ENCODE results near the gene PEX13.

PEX13 gene

GRCh38 chr2:61057562-61057961 is 40.0 kb downstream of the PEX13 start:
- H3K4me3 ChIP-seq (ENCODE audit: low read depth in 1 of 2, low read length in 2 of 2) = no peak overlapping the region
- H3K27ac ChIP-seq (ENCODE audit: low read depth, low read length) = no peak overlapping the region
- no peak overlapping the region for H3K9ac ChIP-seq (ENCODE audit: low read depth in 1 of 2, low read length in 2 of 2)
- H3K27me3 ChIP-seq (ENCODE audit: control insufficient read depth in 1 of 2, insufficient read depth in 2 of 2, low read length in 2 of 2) = no peaks in the 10 kb centered on the region
- H3K36me3 ChIP-seq (ENCODE audit: control insufficient read depth in 1 of 2, insufficient read depth in 2 of 2, low read length in 2 of 2) = peaks cover 6% of the 10 kb centered on the region in 2 donors
- no peaks in the 10 kb centered on the region for H3K4me1 ChIP-seq (ENCODE audit: control insufficient read depth in 1 of 2, insufficient read depth in 2 of 2, low read length in 2 of 2)
- no peaks in the 10 kb centered on the region for H3K9me3 ChIP-seq (ENCODE audit: control insufficient read depth in 1 of 2, low read length in 2 of 2)

- Histone ChIP-seq H3K36me3 (ENCODE audit: control insufficient read depth in 1 of 2, insufficient read depth in 2 of 2, low read length in 2 of 2) (peaks cover 3 to 5% of the 10 kb centered on the region in 2 donors), H3K27me3 (ENCODE audit: control insufficient read depth in 1 of 2, insufficient read depth in 2 of 2, low read length in 2 of 2) (no peaks in the 10 kb centered on the region), H3K27ac (ENCODE audit: low read depth, low read length) (no peak overlapping the region), H3K4me3 (ENCODE audit: low read depth in 1 of 2, low read length in 2 of 2) (no peak overlapping the region), H3K9ac (ENCODE audit: low read depth in 1 of 2, low read length in 2 of 2) (no peak overlapping the region), H3K9me3 (ENCODE audit: control insufficient read depth in 1 of 2, low read length in 2 of 2) (no peaks in the 10 kb centered on the region), H3K4me1 (ENCODE audit: control insufficient read depth in 1 of 2, insufficient read depth in 2 of 2, low read length in 2 of 2) (no peaks in the 10 kb centered on the region)
Observed at GRCh38 chr2:61059382-61059781, 41.9 kb downstream of the PEX13 start.

- H3K27ac ChIP-seq (ENCODE audit: low read depth, low read length) = peak within 1 kb of the TSS; percentile 71
Observed at GRCh38 chr2:61065714-61066709, 48.5 kb downstream of the PEX13 start, which contains the start of gene SANBR. Gene SANBR, plus strand, starts transcription at chr2:61065871. Its CDS starts 4,480 bp downstream, at chr2:61070351.

GRCh38 chr2:61074100-61074499 is 56.6 kb downstream of the PEX13 start:
- Histone ChIP-seq H3K27ac (ENCODE audit: low read depth, low read length) (no peak overlapping the region), H3K4me3 (ENCODE audit: low read depth in 1 of 2, low read length in 2 of 2) (no peak overlapping the region), H3K4me1 (ENCODE audit: control insufficient read depth in 1 of 2, insufficient read depth in 2 of 2, low read length in 2 of 2) (no peaks in the 10 kb centered on the region), H3K9me3 (ENCODE audit: control insufficient read depth in 1 of 2, low read length in 2 of 2) (no peaks in the 10 kb centered on the region), H3K9ac (ENCODE audit: low read depth in 1 of 2, low read length in 2 of 2) (no peak overlapping the region), H3K36me3 (ENCODE audit: control insufficient read depth in 1 of 2, insufficient read depth in 2 of 2, low read length in 2 of 2) (peaks cover 5 to 26% of the 10 kb centered on the region in 2 donors), H3K27me3 (ENCODE audit: control insufficient read depth in 1 of 2, insufficient read depth in 2 of 2, low read length in 2 of 2) (no peaks in the 10 kb centered on the region)

More at GRCh38 chr2:61065714-61066709, 48.5 kb downstream of the PEX13 start, which contains the start of gene SANBR:
- H3K36me3 ChIP-seq (ENCODE audit: control insufficient read depth in 1 of 2, insufficient read depth in 2 of 2, low read length in 2 of 2) = peaks cover 0 to 3% of the 10 kb centered on the region in 2 donors
- no peaks in the 10 kb centered on the region for H3K27me3 ChIP-seq (ENCODE audit: control insufficient read depth in 1 of 2, insufficient read depth in 2 of 2, low read length in 2 of 2)
- peak within 1 kb of the TSS; percentile 83 to 87 for H3K4me3 ChIP-seq (ENCODE audit: low read depth in 1 of 2, low read length in 2 of 2)
- no peaks in the 10 kb centered on the region for H3K9me3 ChIP-seq (ENCODE audit: control insufficient read depth in 1 of 2, low read length in 2 of 2)
- peaks cover 6 to 14% of the 10 kb centered on the region in 2 donors for H3K4me1 ChIP-seq (ENCODE audit: control insufficient read depth in 1 of 2, insufficient read depth in 2 of 2, low read length in 2 of 2)
- peak within 1 kb of the TSS; percentile 70 to 79 for H3K9ac ChIP-seq (ENCODE audit: low read depth in 1 of 2, low read length in 2 of 2)

GRCh38 chr2:61085883-61086282 is 68.4 kb downstream of the PEX13 start:
- Histone ChIP-seq H3K27me3 (ENCODE audit: control insufficient read depth in 1 of 2, insufficient read depth in 2 of 2, low read length in 2 of 2) (no peaks in the 10 kb centered on the region), H3K36me3 (ENCODE audit: control insufficient read depth in 1 of 2, insufficient read depth in 2 of 2, low read length in 2 of 2) (peaks cover 0 to 6% of the 10 kb centered on the region in 2 donors)

GRCh38 chr2:61089797-61090196 is 72.3 kb downstream of the PEX13 start:
- no peak overlapping the region for H3K9ac ChIP-seq (ENCODE audit: low read depth in 1 of 2, low read length in 2 of 2)
- no peak overlapping the region for H3K27ac ChIP-seq (ENCODE audit: low read depth, low read length)
- no peaks in the 10 kb centered on the region for H3K27me3 ChIP-seq (ENCODE audit: control insufficient read depth in 1 of 2, insufficient read depth in 2 of 2, low read length in 2 of 2)
- no peak overlapping the region for H3K4me3 ChIP-seq (ENCODE audit: low read depth in 1 of 2, low read length in 2 of 2)
- H3K36me3 ChIP-seq (ENCODE audit: control insufficient read depth in 1 of 2, insufficient read depth in 2 of 2, low read length in 2 of 2) = peaks cover 0 to 6% of the 10 kb centered on the region in 2 donors
- no peaks in the 10 kb centered on the region for H3K4me1 ChIP-seq (ENCODE audit: control insufficient read depth in 1 of 2, insufficient read depth in 2 of 2, low read length in 2 of 2)
- H3K9me3 ChIP-seq (ENCODE audit: control insufficient read depth in 1 of 2, low read length in 2 of 2) = no peaks in the 10 kb centered on the region

More at GRCh38 chr2:61085883-61086282, 68.4 kb downstream of the PEX13 start:
- Histone ChIP-seq H3K9ac (ENCODE audit: low read depth in 1 of 2, low read length in 2 of 2) (no peak overlapping the region), H3K4me1 (ENCODE audit: control insufficient read depth in 1 of 2, insufficient read depth in 2 of 2, low read length in 2 of 2) (no peaks in the 10 kb centered on the region), H3K9me3 (ENCODE audit: control insufficient read depth in 1 of 2, low read length in 2 of 2) (no peaks in the 10 kb centered on the region), H3K4me3 (ENCODE audit: low read depth in 1 of 2, low read length in 2 of 2) (no peak overlapping the region), H3K27ac (ENCODE audit: low read depth, low read length) (no peak overlapping the region)

GRCh38 chr2:61090386-61090921 is 72.9 kb downstream of the PEX13 start:
- Histone ChIP-seq H3K36me3 (ENCODE audit: control insufficient read depth in 1 of 2, insufficient read depth in 2 of 2, low read length in 2 of 2) (peaks cover 0 to 6% of the 10 kb centered on the region in 2 donors), H3K27ac (ENCODE audit: low read depth, low read length) (no peak overlapping the region), H3K9me3 (ENCODE audit: control insufficient read depth in 1 of 2, low read length in 2 of 2) (no peaks in the 10 kb centered on the region), H3K4me1 (ENCODE audit: control insufficient read depth in 1 of 2, insufficient read depth in 2 of 2, low read length in 2 of 2) (no peaks in the 10 kb centered on the region), H3K9ac (ENCODE audit: low read depth in 1 of 2, low read length in 2 of 2) (no peak overlapping the region), H3K4me3 (ENCODE audit: low read depth in 1 of 2, low read length in 2 of 2) (no peak overlapping the region), H3K27me3 (ENCODE audit: control insufficient read depth in 1 of 2, insufficient read depth in 2 of 2, low read length in 2 of 2) (no peaks in the 10 kb centered on the region)

- no peak overlapping the region for H3K9ac ChIP-seq (ENCODE audit: low read depth in 1 of 2, low read length in 2 of 2)
- H3K27ac ChIP-seq (ENCODE audit: low read depth, low read length) = no peak overlapping the region
- H3K4me3 ChIP-seq (ENCODE audit: low read depth in 1 of 2, low read length in 2 of 2) = no peak overlapping the region
- no peaks in the 10 kb centered on the region for H3K4me1 ChIP-seq (ENCODE audit: control insufficient read depth in 1 of 2, insufficient read depth in 2 of 2, low read length in 2 of 2)
- no peaks in the 10 kb centered on the region for H3K9me3 ChIP-seq (ENCODE audit: control insufficient read depth in 1 of 2, low read length in 2 of 2)
- H3K27me3 ChIP-seq (ENCODE audit: control insufficient read depth in 1 of 2, insufficient read depth in 2 of 2, low read length in 2 of 2) = no peaks in the 10 kb centered on the region
- peaks cover 0 to 6% of the 10 kb centered on the region in 2 donors for H3K36me3 ChIP-seq (ENCODE audit: control insufficient read depth in 1 of 2, insufficient read depth in 2 of 2, low read length in 2 of 2)
Observed at GRCh38 chr2:61091485-61091884, 74.0 kb downstream of the PEX13 start.

GRCh38 chr2:61096438-61096837 is 78.9 kb downstream of the PEX13 start:
- Histone ChIP-seq H3K36me3 (ENCODE audit: control insufficient read depth in 1 of 2, insufficient read depth in 2 of 2, low read length in 2 of 2) (no peaks in the 10 kb centered on the region), H3K4me3 (ENCODE audit: low read depth in 1 of 2, low read length in 2 of 2) (no peak overlapping the region)

GRCh38 chr2:61100801-61101200 is 83.3 kb downstream of the PEX13 start:
- Histone ChIP-seq H3K4me1 (ENCODE audit: control insufficient read depth in 1 of 2, insufficient read depth in 2 of 2, low read length in 2 of 2) (no peaks in the 10 kb centered on the region), H3K27ac (ENCODE audit: low read depth, low read length) (no peak overlapping the region), H3K27me3 (ENCODE audit: control insufficient read depth in 1 of 2, insufficient read depth in 2 of 2, low read length in 2 of 2) (no peaks in the 10 kb centered on the region), H3K9ac (ENCODE audit: low read depth in 1 of 2, low read length in 2 of 2) (no peak overlapping the region), H3K36me3 (ENCODE audit: control insufficient read depth in 1 of 2, insufficient read depth in 2 of 2, low read length in 2 of 2) (no peaks in the 10 kb centered on the region), H3K9me3 (ENCODE audit: control insufficient read depth in 1 of 2, low read length in 2 of 2) (no peaks in the 10 kb centered on the region), H3K4me3 (ENCODE audit: low read depth in 1 of 2, low read length in 2 of 2) (no peak overlapping the region)

More at GRCh38 chr2:61096438-61096837, 78.9 kb downstream of the PEX13 start:
- Histone ChIP-seq H3K27me3 (ENCODE audit: control insufficient read depth in 1 of 2, insufficient read depth in 2 of 2, low read length in 2 of 2) (no peaks in the 10 kb centered on the region), H3K9ac (ENCODE audit: low read depth in 1 of 2, low read length in 2 of 2) (no peak overlapping the region), H3K9me3 (ENCODE audit: control insufficient read depth in 1 of 2, low read length in 2 of 2) (no peaks in the 10 kb centered on the region), H3K27ac (ENCODE audit: low read depth, low read length) (no peak overlapping the region), H3K4me1 (ENCODE audit: control insufficient read depth in 1 of 2, insufficient read depth in 2 of 2, low read length in 2 of 2) (no peaks in the 10 kb centered on the region)

All from duodenal mucosa (tissue), 2 donors.